ENCODE data around the gene EXOC4. TPM values are rescaled to one million over a fixed set of nuclear protein-coding genes. Genes with fewer than 3 reads are reported as not detected.

The EXOC4 gene
- total RNA-seq, 4 donors from 2014 or later: 60.0 to 187 (median 80.1) TPM

DNA sequence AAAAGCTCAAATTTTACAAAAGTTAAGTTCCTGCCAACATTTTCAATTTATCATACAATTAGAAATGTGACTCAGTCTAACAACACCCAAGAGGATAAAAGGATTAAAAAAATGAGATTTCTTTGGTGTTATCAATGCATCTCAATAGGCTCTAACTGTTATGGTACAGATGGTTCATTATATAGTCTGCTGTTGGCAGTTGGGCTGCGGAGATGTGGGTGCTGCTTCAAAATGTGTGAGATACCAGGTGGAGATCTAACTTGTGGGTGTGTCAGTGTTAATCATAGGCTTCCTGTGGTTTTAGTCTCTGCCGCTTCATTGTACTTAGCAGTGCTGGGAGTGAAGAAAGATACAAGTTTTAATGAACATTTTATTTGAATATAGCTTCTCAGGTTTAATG is 231.2 kb downstream of the EXOC4 start:
- no peaks in the 10 kb centered on the region for H3K9me3 ChIP-seq
- H3K36me3 ChIP-seq: peaks cover 21% of the 10 kb centered on the region
- H3K27ac ChIP-seq: no peak overlapping the region
- 92% methylated on average over 2 of the region's 2 CpGs for WGBS
- H3K4me1 ChIP-seq: no peaks in the 10 kb centered on the region
- H3K4me3 ChIP-seq: no peak overlapping the region
- no peak for DNase-seq (ENCODE audit: low spot score in 2 of 2)
- no peak for TF ChIP-seq POLR2A (IDR thresholded peaks at IDR 0.05)
- no peak for TF ChIP-seq EP300 (IDR thresholded peaks at IDR 0.05)
- TF ChIP-seq POLR2AphosphoS5 (IDR thresholded peaks at IDR 0.05): no peak
- TF ChIP-seq, protein P1, sequence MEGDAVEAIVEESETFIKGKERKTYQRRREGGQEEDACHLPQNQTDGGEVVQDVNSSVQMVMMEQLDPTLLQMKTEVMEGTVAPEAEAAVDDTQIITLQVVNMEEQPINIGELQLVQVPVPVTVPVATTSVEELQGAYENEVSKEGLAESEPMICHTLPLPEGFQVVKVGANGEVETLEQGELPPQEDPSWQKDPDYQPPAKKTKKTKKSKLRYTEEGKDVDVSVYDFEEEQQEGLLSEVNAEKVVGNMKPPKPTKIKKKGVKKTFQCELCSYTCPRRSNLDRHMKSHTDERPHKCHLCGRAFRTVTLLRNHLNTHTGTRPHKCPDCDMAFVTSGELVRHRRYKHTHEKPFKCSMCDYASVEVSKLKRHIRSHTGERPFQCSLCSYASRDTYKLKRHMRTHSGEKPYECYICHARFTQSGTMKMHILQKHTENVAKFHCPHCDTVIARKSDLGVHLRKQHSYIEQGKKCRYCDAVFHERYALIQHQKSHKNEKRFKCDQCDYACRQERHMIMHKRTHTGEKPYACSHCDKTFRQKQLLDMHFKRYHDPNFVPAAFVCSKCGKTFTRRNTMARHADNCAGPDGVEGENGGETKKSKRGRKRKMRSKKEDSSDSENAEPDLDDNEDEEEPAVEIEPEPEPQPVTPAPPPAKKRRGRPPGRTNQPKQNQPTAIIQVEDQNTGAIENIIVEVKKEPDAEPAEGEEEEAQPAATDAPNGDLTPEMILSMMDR (IDR thresholded peaks at IDR 0.05): no peak
- no peaks in the 10 kb centered on the region for H3K27me3 ChIP-seq

DNA sequence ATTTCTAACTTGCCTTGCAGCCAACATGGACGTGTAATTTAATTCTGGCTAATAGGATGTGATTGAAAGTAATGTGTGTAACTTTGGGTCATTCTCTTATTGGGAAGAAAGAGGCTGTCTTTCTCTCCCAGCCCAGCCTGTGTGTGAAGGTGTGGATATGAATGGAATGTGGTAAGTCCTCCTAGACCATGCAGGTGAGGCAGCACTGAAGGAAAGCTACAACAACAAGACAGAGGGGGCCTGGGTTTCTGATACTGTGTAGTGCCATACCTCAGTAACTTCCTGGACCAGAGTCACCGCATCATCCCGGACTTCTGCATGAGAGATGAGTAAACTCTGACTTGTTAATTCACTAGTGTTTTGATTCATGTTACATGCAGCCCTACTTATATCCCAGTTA is 237.0 kb downstream of the EXOC4 start:
- 92% methylated on average over 3 of the region's 3 CpGs for WGBS
- no peak for DNase-seq (ENCODE audit: low spot score in 2 of 2)
- no peak for TF ChIP-seq EP300 (IDR thresholded peaks at IDR 0.05)
- no peak for TF ChIP-seq POLR2A (IDR thresholded peaks at IDR 0.05)
- TF ChIP-seq, protein P1 (IDR thresholded peaks at IDR 0.05): no peak
- TF ChIP-seq POLR2AphosphoS5 (IDR thresholded peaks at IDR 0.05): no peak

DNA sequence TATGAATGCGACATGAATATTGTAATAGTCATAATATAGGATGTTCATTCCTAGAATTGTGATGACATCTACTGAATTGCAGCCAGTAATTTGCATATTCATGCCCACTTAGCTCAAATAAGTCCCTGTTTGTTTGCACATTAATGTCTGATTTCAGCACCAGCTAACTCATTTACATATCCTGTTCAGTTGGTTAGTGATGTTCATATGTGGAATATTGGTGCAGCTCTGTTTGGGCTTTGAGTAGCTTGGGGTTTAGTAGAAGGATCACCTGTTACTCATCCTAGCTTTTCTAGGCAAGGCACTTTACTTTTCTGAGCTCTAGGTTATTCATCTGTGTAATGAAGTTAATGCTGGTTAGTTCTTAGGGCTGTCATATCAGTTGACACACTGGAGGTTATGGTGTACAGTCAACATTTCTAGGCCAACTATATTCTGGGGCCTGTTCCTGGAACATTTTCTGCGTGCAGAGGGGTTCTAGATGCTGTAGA is 238.4 kb downstream of the EXOC4 start:
- no peak for TF ChIP-seq EP300 (IDR thresholded peaks at IDR 0.05)
- no peak for TF ChIP-seq POLR2AphosphoS5 (IDR thresholded peaks at IDR 0.05)
- TF ChIP-seq, protein P1 (IDR thresholded peaks at IDR 0.05): no peak
- no peak for TF ChIP-seq POLR2A (IDR thresholded peaks at IDR 0.05)
- Histone ChIP-seq H3K36me3 (peaks cover 9% of the 10 kb centered on the region), H3K4me3 (no peak overlapping the region), H3K27ac (no peak overlapping the region), H3K27me3 (no peaks in the 10 kb centered on the region), H3K4me1 (no peaks in the 10 kb centered on the region), H3K9me3 (no peaks in the 10 kb centered on the region)
- no peak for DNase-seq (ENCODE audit: low spot score in 2 of 2)
- 83% methylated on average over 2 of the region's 2 CpGs for WGBS

More for the DNA sequence above, 237.0 kb downstream of the EXOC4 start:
- H3K9me3 ChIP-seq: no peaks in the 10 kb centered on the region
- no peaks in the 10 kb centered on the region for H3K4me1 ChIP-seq
- H3K27ac ChIP-seq: no peak overlapping the region
- no peaks in the 10 kb centered on the region for H3K27me3 ChIP-seq
- peaks cover 6% of the 10 kb centered on the region for H3K36me3 ChIP-seq
- no peak overlapping the region for H3K4me3 ChIP-seq

DNA sequence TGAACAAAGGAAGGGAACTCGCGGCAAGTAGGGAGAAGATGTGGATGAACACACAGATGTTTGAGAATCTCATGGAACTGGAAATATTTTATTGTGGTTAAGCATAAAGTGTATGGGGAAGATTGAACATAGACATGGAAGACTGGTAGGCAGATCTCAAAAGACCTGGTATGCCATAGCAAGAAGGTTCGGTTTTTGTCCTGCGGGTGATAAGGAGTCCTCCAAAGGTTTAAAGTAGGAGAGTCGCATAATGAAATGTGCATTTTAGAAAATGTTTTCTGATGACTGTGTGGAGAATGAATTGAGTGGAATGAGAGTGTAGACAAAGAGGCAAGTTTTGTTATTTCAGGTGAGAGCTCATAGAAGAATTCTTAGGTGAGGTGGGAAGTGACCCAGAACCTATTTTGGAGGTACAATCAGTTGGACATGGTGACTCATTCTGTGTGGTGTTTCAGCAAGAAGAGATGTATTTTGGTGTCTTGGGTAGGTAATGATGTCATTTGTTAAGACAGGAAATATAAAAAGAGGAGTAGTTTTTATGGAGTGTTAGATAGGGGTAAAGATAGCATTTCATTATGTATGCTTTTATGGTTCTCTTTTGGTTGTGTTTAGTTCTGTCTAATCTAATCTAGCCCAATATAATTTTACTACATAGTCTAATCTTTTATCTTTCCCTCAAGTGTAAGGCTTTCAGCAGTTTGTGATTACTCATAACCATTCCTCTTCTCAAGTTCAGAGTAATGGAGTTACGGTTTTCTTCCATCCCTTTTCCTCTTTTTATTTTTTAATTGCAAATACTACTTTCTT is 239.2 kb downstream of the EXOC4 start:
- H3K27me3 ChIP-seq: no peaks in the 10 kb centered on the region
- no peak overlapping the region for H3K4me3 ChIP-seq
- H3K27ac ChIP-seq: no peak overlapping the region
- H3K9me3 ChIP-seq: no peaks in the 10 kb centered on the region
- H3K4me1 ChIP-seq: no peaks in the 10 kb centered on the region
- DNase-seq (ENCODE audit: low spot score in 2 of 2): no peak
- WGBS: 93% methylated on average over 6 of the region's 6 CpGs
- TF ChIP-seq, protein P1 (IDR thresholded peaks at IDR 0.05): no peak
- TF ChIP-seq POLR2AphosphoS5 (IDR thresholded peaks at IDR 0.05) (no peak), POLR2A (IDR thresholded peaks at IDR 0.05) (no peak), EP300 (IDR thresholded peaks at IDR 0.05) (no peak)
- peaks cover 9% of the 10 kb centered on the region for H3K36me3 ChIP-seq

DNA sequence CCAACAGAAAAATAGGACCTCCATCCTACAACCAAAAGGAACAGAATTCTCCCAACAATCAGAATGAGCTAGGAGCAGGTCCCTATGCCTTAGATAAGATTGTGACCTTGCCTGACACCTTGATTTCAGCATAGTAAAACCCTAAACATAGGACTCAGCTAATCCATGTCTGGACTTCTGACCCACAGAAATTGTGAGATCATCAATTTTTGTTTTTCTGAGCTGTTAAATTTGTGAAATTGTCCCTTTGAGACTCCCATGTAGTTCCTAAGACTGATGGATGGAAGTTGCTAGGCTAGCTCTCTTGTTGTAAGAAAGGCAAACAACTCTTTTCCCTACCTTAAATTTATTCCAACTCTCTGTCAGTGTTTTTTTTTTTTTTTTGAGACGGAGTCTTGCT is 244.2 kb downstream of the EXOC4 start:
- Histone ChIP-seq H3K36me3 (peaks cover 3% of the 10 kb centered on the region), H3K27me3 (no peaks in the 10 kb centered on the region), H3K4me1 (no peaks in the 10 kb centered on the region), H3K27ac (no peak overlapping the region), H3K9me3 (no peaks in the 10 kb centered on the region), H3K4me3 (no peak overlapping the region)
- TF ChIP-seq POLR2A (IDR thresholded peaks at IDR 0.05) (no peak), EP300 (IDR thresholded peaks at IDR 0.05) (no peak), POLR2AphosphoS5 (IDR thresholded peaks at IDR 0.05) (no peak)
- TF ChIP-seq, protein P1 (IDR thresholded peaks at IDR 0.05): no peak
- WGBS: 83% methylated on average over 1 of the region's 1 CpG
- no peak for DNase-seq (ENCODE audit: low spot score in 2 of 2)
